Body of pancreas (tissue), 4 donors: Measurements from ENCODE around the gene CNTRL.

Experiments used
- CTCF ChIP-seq, 7 experiments: fragments of 450-650 bp in 4 of 7; fragments of 200-600 bp in 3 of 7; sonication (generic) in 3 of 7; IDR thresholded peaks; one replicate each; pipeline ENCODE4 v1.5.1; 2016 to 2019; ENCODE audit warnings: antibody characterized with exemption in 7 of 7
- POLR2A ChIP-seq, 3 donors: fragments of 450-650 bp; IDR thresholded peaks; one replicate each; pipeline ENCODE4 v1.6.1; 2016; ENCODE audit warnings: antibody characterized with exemption in 3 of 3, mild to moderate bottlenecking in 2 of 3

GRCh38 chr9:121098567-121099198, 23.9 kb downstream of the CNTRL start:
- no peak for TF ChIP-seq CTCF (IDR thresholded peaks at IDR 0.05)
- no peak for TF ChIP-seq POLR2A (IDR thresholded peaks at IDR 0.05)
